ENCODE results near the gene APLN.

GRCh38 chrX:129646566-129647417 is 8.0 kb downstream of the APLN start:
- TF ChIP-seq, protein P1, sequence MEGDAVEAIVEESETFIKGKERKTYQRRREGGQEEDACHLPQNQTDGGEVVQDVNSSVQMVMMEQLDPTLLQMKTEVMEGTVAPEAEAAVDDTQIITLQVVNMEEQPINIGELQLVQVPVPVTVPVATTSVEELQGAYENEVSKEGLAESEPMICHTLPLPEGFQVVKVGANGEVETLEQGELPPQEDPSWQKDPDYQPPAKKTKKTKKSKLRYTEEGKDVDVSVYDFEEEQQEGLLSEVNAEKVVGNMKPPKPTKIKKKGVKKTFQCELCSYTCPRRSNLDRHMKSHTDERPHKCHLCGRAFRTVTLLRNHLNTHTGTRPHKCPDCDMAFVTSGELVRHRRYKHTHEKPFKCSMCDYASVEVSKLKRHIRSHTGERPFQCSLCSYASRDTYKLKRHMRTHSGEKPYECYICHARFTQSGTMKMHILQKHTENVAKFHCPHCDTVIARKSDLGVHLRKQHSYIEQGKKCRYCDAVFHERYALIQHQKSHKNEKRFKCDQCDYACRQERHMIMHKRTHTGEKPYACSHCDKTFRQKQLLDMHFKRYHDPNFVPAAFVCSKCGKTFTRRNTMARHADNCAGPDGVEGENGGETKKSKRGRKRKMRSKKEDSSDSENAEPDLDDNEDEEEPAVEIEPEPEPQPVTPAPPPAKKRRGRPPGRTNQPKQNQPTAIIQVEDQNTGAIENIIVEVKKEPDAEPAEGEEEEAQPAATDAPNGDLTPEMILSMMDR (IDR thresholded peaks at IDR 0.05; ENCODE audit: low read depth, low read length, poor library complexity, severe bottlenecking) = no peak
- no peak for TF ChIP-seq EZH2phosphoT487 (IDR thresholded peaks at IDR 0.05; ENCODE audit: borderline replicate concordance, low read length)
